Measurements from ENCODE around the gene AKAP6.

The AKAP6 gene

DNA sequence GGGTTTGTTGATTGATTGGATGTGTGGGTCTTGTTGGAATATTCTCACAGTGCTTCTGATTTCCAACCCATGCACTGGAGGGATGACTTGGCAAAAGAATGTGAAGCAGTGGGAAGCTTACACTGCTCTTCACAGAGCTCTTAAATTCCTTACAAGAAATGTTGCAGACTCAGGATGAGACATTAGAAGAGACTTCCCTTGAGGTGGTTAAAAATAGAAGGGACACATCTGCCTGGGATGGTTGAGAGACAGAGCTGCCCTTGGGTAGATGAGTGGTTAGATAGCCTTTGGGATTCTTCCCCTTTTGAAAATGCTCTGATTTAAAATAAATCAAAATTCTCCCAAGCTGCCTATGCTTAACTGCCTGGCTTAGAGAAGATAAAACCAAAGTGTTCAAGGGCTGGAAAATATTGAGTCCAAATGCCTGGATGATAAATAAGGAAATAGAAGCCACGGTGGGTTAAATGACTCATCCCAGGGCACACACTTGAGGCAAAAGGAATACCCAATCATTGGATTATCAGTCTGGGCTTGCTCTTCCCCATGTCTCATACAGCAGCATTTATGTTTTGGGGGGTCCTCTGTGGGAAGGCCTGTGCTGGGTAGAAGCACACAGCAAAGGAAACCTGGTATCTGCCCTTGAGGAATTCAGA lies 264.3 kb downstream of the AKAP6 start:
- Mint-ChIP-seq H3K27me3 (ENCODE audit: low read depth) (peaks cover 1% of the 10 kb centered on the region), H3K9me3 (no peaks in the 10 kb centered on the region), H3K36me3 (ENCODE audit: low read depth) (no peaks in the 10 kb centered on the region), H3K4me3 (no peak overlapping the region), H3K4me1 (ENCODE audit: low read depth) (no peaks in the 10 kb centered on the region), H3K27ac (no peak overlapping the region)
- DNase-seq (ENCODE audit: low spot score): no peak

- Mint-ChIP-seq H3K36me3 (ENCODE audit: low read depth) (no peaks in the 10 kb centered on the region), H3K4me3 (no peak overlapping the region), H3K27me3 (ENCODE audit: low read depth) (peaks cover 1% of the 10 kb centered on the region), H3K4me1 (ENCODE audit: low read depth) (no peaks in the 10 kb centered on the region), H3K9me3 (no peaks in the 10 kb centered on the region), H3K27ac (no peak overlapping the region)
- no peak for DNase-seq (ENCODE audit: low spot score)
These were observed 265.7 kb downstream of the AKAP6 start for GRCh38 chr14:32594766-32595165.

GRCh38 chr14:32595497-32595896 lies 266.4 kb downstream of the AKAP6 start:
- Mint-ChIP-seq H3K36me3 (ENCODE audit: low read depth) (no peaks in the 10 kb centered on the region), H3K4me3 (no peak overlapping the region), H3K27ac (no peak overlapping the region), H3K4me1 (ENCODE audit: low read depth) (no peaks in the 10 kb centered on the region), H3K27me3 (ENCODE audit: low read depth) (peaks cover 1% of the 10 kb centered on the region), H3K9me3 (no peaks in the 10 kb centered on the region)
- DNase-seq (ENCODE audit: low spot score): no peak

DNA sequence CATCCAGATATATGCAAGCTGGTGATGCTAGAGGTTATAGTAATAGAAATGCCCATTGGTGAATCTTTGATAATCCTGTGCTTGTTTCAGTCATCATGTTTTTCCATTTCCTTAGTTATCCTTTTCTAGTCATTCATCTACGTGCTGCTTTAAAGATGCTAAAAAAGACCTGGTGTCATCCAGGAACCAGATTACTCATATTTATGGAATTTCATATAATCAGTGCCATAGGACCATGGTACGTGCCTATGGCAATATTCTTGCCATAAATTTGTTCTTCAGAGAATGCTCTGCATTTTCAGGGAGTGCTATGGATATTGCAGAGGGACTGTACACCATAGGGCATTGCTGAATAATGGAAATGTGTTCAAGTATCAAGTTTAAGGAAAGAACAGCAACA lies 267.3 kb downstream of the AKAP6 start:
- Mint-ChIP-seq H3K27me3 (ENCODE audit: low read depth) (peaks cover 1% of the 10 kb centered on the region), H3K4me3 (no peak overlapping the region), H3K4me1 (ENCODE audit: low read depth) (no peaks in the 10 kb centered on the region), H3K27ac (no peak overlapping the region), H3K36me3 (ENCODE audit: low read depth) (no peaks in the 10 kb centered on the region), H3K9me3 (no peaks in the 10 kb centered on the region)
- no peak for DNase-seq (ENCODE audit: low spot score)

- Mint-ChIP-seq H3K27me3 (ENCODE audit: low read depth) (peaks cover 1% of the 10 kb centered on the region), H3K9me3 (no peaks in the 10 kb centered on the region), H3K4me3 (no peak overlapping the region), H3K36me3 (ENCODE audit: low read depth) (no peaks in the 10 kb centered on the region), H3K4me1 (ENCODE audit: low read depth) (no peaks in the 10 kb centered on the region), H3K27ac (no peak overlapping the region)
- DNase-seq (ENCODE audit: low spot score): no peak
These were observed 268.7 kb downstream of the AKAP6 start for GRCh38 chr14:32597771-32598170.

GRCh38 chr14:32601069-32601468 lies 272.0 kb downstream of the AKAP6 start:
- DNase-seq (ENCODE audit: low spot score): no peak
- Mint-ChIP-seq H3K36me3 (ENCODE audit: low read depth) (no peaks in the 10 kb centered on the region), H3K27me3 (ENCODE audit: low read depth) (no peaks in the 10 kb centered on the region), H3K4me3 (no peak overlapping the region), H3K9me3 (no peaks in the 10 kb centered on the region), H3K27ac (no peak overlapping the region), H3K4me1 (ENCODE audit: low read depth) (no peaks in the 10 kb centered on the region)

- Mint-ChIP-seq H3K36me3 (ENCODE audit: low read depth) (no peaks in the 10 kb centered on the region), H3K27me3 (ENCODE audit: low read depth) (no peaks in the 10 kb centered on the region), H3K4me3 (no peak overlapping the region), H3K9me3 (no peaks in the 10 kb centered on the region), H3K4me1 (ENCODE audit: low read depth) (no peaks in the 10 kb centered on the region), H3K27ac (no peak overlapping the region)
- no peak for DNase-seq (ENCODE audit: low spot score)
These were observed 272.8 kb downstream of the AKAP6 start for GRCh38 chr14:32601906-32602305.

DNA sequence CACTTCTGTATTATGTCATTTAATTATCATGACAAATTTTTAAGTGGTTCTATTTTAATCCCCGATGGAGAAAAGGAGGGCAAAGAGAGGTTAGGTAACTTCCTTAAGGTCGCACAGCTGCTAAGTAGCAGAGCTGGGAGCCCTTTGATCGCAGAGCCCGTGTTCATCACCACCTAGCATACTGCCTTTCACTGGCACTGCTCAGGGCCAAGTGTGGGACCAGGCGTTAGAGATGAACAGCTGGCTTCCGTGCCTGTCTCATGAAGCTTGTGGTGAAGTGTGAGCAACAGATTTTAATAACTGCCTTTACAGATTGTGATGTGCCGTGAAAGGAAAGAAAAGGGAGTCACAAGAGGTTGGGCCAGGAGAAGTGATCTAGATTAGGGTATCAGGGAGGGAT lies 273.6 kb downstream of the AKAP6 start:
- Mint-ChIP-seq H3K9me3 (no peaks in the 10 kb centered on the region), H3K4me3 (no peak overlapping the region), H3K27me3 (ENCODE audit: low read depth) (no peaks in the 10 kb centered on the region), H3K36me3 (ENCODE audit: low read depth) (no peaks in the 10 kb centered on the region), H3K27ac (no peak overlapping the region), H3K4me1 (ENCODE audit: low read depth) (no peaks in the 10 kb centered on the region)
- no peak for DNase-seq (ENCODE audit: low spot score)

DNA sequence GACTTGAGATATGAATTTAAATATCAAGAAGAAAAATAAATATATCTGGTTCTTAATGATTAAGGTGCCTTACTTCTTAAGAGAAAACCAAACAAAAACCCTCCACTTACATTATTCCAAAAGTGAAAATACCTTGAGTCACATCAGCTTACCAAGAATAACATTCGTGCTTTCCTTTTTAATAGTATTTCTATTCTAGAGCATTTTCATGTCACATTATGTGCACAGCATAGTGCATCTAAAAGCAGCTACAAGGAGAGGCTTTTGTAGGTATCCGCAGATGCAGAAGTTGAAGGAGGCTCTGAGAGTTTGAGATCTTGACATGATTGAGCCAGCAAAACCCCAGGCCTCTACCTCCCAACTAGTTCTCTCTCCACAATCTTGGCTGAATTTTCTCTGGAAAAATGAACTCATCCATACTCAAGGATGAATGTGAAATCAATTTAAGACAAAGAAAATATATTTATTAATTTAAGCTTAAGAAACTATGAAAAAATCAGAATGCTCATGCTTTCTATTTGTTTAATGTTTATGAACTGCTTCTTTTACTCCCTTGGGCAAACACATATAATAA lies 275.0 kb downstream of the AKAP6 start:
- DNase-seq (ENCODE audit: low spot score): no peak
- Mint-ChIP-seq H3K36me3 (ENCODE audit: low read depth) (no peaks in the 10 kb centered on the region), H3K27ac (no peak overlapping the region), H3K4me3 (no peak overlapping the region), H3K27me3 (ENCODE audit: low read depth) (no peaks in the 10 kb centered on the region), H3K9me3 (no peaks in the 10 kb centered on the region), H3K4me1 (ENCODE audit: low read depth) (no peaks in the 10 kb centered on the region)

- Mint-ChIP-seq H3K36me3 (ENCODE audit: low read depth) (no peaks in the 10 kb centered on the region), H3K27ac (no peak overlapping the region), H3K4me3 (no peak overlapping the region), H3K4me1 (ENCODE audit: low read depth) (no peaks in the 10 kb centered on the region), H3K9me3 (no peaks in the 10 kb centered on the region), H3K27me3 (ENCODE audit: low read depth) (no peaks in the 10 kb centered on the region)
- DNase-seq (ENCODE audit: low spot score): no peak
These were observed 277.2 kb downstream of the AKAP6 start for GRCh38 chr14:32606301-32606700.

- Mint-ChIP-seq H3K4me1 (ENCODE audit: low read depth) (no peaks in the 10 kb centered on the region), H3K27ac (no peak overlapping the region), H3K27me3 (ENCODE audit: low read depth) (no peaks in the 10 kb centered on the region), H3K9me3 (no peaks in the 10 kb centered on the region), H3K36me3 (ENCODE audit: low read depth) (no peaks in the 10 kb centered on the region), H3K4me3 (no peak overlapping the region)
- DNase-seq (ENCODE audit: low spot score): no peak
These were observed 278.3 kb downstream of the AKAP6 start for GRCh38 chr14:32607399-32607798.

- no peaks in the 10 kb centered on the region for H3K27me3 Mint-ChIP-seq (ENCODE audit: low read depth)
- no peak for DNase-seq (ENCODE audit: low spot score)
- H3K27ac Mint-ChIP-seq: no peak overlapping the region
- H3K4me1 Mint-ChIP-seq (ENCODE audit: low read depth): no peaks in the 10 kb centered on the region
- H3K9me3 Mint-ChIP-seq: no peaks in the 10 kb centered on the region
- H3K4me3 Mint-ChIP-seq: no peak overlapping the region
- H3K36me3 Mint-ChIP-seq (ENCODE audit: low read depth): no peaks in the 10 kb centered on the region
These were observed 279.8 kb downstream of the AKAP6 start for GRCh38 chr14:32608857-32609256.

- DNase-seq (ENCODE audit: low spot score): no peak
These were observed 280.3 kb downstream of the AKAP6 start for GRCh38 chr14:32609388-32609787.

GRCh38 chr14:32611752-32612151 lies 282.7 kb downstream of the AKAP6 start:
- Mint-ChIP-seq H3K4me3 (no peak overlapping the region), H3K4me1 (ENCODE audit: low read depth) (no peaks in the 10 kb centered on the region), H3K9me3 (no peaks in the 10 kb centered on the region), H3K36me3 (ENCODE audit: low read depth) (no peaks in the 10 kb centered on the region), H3K27ac (no peak overlapping the region), H3K27me3 (ENCODE audit: low read depth) (no peaks in the 10 kb centered on the region)
- DNase-seq (ENCODE audit: low spot score): no peak

More at GRCh38 chr14:32609388-32609787, 280.3 kb downstream of the AKAP6 start:
- Mint-ChIP-seq H3K27ac (no peak overlapping the region), H3K9me3 (no peaks in the 10 kb centered on the region), H3K4me3 (no peak overlapping the region), H3K36me3 (ENCODE audit: low read depth) (no peaks in the 10 kb centered on the region), H3K4me1 (ENCODE audit: low read depth) (no peaks in the 10 kb centered on the region), H3K27me3 (ENCODE audit: low read depth) (no peaks in the 10 kb centered on the region)

GRCh38 chr14:32618991-32619390 lies 289.9 kb downstream of the AKAP6 start:
- H3K9me3 Mint-ChIP-seq: peaks cover 4% of the 10 kb centered on the region
- no peaks in the 10 kb centered on the region for H3K4me1 Mint-ChIP-seq (ENCODE audit: low read depth)
- no peak for DNase-seq (ENCODE audit: low spot score)
- H3K4me3 Mint-ChIP-seq: no peak overlapping the region
- H3K27ac Mint-ChIP-seq: no peak overlapping the region
- peaks cover 2% of the 10 kb centered on the region for H3K27me3 Mint-ChIP-seq (ENCODE audit: low read depth)
- H3K36me3 Mint-ChIP-seq (ENCODE audit: low read depth): no peaks in the 10 kb centered on the region
